IMR-90 (cell line): ENCODE data around the gene CDC42EP4. TPM values are rescaled to one million over a fixed set of nuclear protein-coding genes. Genes with fewer than 3 reads are reported as not detected.

ENCODE experiments used
- ATAC-seq: fragments of 200-7000 bp; cut with Tn5 transposase; 2 replicates; pipeline ENCODE4 v1.9.1; 2020; ENCODE audit warnings: low read depth, mild to moderate bottlenecking, moderate library complexity
- BruUV-seq: library from RNA; stranded (reverse); fragments of 400-500 nt; replicated peaks from 2 replicates; lab custom pipeline; 2021; lab: Mats Ljungman, UMichigan
- CTCF ChIA-PET: fragments of 300-600 bp; formaldehyde crosslinking; extraction: SDS; loops from one replicate; lab custom pipeline; 2021; ENCODE audit warnings: antibody characterized with exemption; lab: Yijun Ruan, JAX
- POLR2A ChIA-PET: fragments of 300-600 bp; sonication (Branson Sonifier 250); formaldehyde crosslinking; loops from one replicate; lab custom pipeline; 2022; ENCODE audit warnings: antibody characterized with exemption; ENCODE audit not compliant: unreplicated experiment; lab: Charles Lee
- DNase-seq: peaks from one replicate; pipeline ENCODE4 v3.0.0; 2013
- H2AFZ ChIP-seq: replicated peaks from 2 replicates; pipeline ENCODE3; 2013; ENCODE audit warnings: low read length, mild to moderate bottlenecking; ENCODE audit not compliant: poor library complexity
- H2AK5ac ChIP-seq: 2 replicates; pipeline ENCODE4 v1.6.1; 2013; ENCODE audit warnings: low read depth, low read length, inconsistent platforms
- H2AK9ac ChIP-seq: replicated peaks from 2 replicates; pipeline ENCODE3; 2013; ENCODE audit warnings: mild to moderate bottlenecking, low read depth, low read length, moderate library complexity; ENCODE audit not compliant: poor library complexity
- H2BK120ac ChIP-seq: 2 replicates; pipeline ENCODE4 v1.6.1; 2013; ENCODE audit warnings: low read depth, low read length, inconsistent platforms
- H2BK15ac ChIP-seq: 3 replicates; pipeline ENCODE4 v1.6.1; 2013; ENCODE audit warnings: low read depth, low read length, inconsistent platforms
- H2BK20ac ChIP-seq: 2 replicates; pipeline ENCODE4 v1.6.1; 2013; ENCODE audit warnings: low read depth, mild to moderate bottlenecking, inconsistent platforms, low read length, moderate library complexity
- H2BK5ac ChIP-seq: 2 replicates; pipeline ENCODE4 v1.6.1; 2013; ENCODE audit warnings: mild to moderate bottlenecking, low read depth, low read length, inconsistent platforms; ENCODE audit not compliant: poor library complexity, severe bottlenecking
- H3K14ac ChIP-seq: replicated peaks from 2 replicates; pipeline ENCODE4 v1.6.1; 2013; ENCODE audit warnings: low read depth, low read length, inconsistent platforms
- H3K18ac ChIP-seq: 2 replicates; pipeline ENCODE4 v1.6.1; 2013; ENCODE audit warnings: low read depth, low read length, control low read depth
- H3K23ac ChIP-seq: 2 replicates; pipeline ENCODE4 v1.6.1; 2013; ENCODE audit warnings: low read depth, low read length, inconsistent platforms
- H3K27ac ChIP-seq: 2 replicates; pipeline ENCODE4 v1.5.1; 2013; ENCODE audit warnings: mild to moderate bottlenecking, control low read depth, low read length; ENCODE audit not compliant: insufficient read depth
- H3K27me3 ChIP-seq: 2 replicates; pipeline ENCODE4 v1.6.1; 2013; ENCODE audit warnings: low read length; ENCODE audit not compliant: control insufficient read depth, insufficient read depth
- H3K36me3 ChIP-seq: 2 replicates; pipeline ENCODE4 v1.6.1; 2013; ENCODE audit warnings: low read length, mixed read lengths; ENCODE audit not compliant: control insufficient read depth, insufficient read depth
- H3K4ac ChIP-seq: 2 replicates; pipeline ENCODE4 v1.6.1; 2013; ENCODE audit warnings: low read depth, low read length, inconsistent platforms
- H3K4me1 ChIP-seq: 2 replicates; pipeline ENCODE4 v1.6.1; 2013; ENCODE audit warnings: low read length, mixed read lengths; ENCODE audit not compliant: control insufficient read depth, insufficient read depth
- H3K4me2 ChIP-seq: 2 replicates; pipeline ENCODE4 v1.6.1; 2013; ENCODE audit warnings: low read depth, mild to moderate bottlenecking, control low read depth, low read length, moderate library complexity
- H3K4me3 ChIP-seq: 2 replicates; pipeline ENCODE4 v1.5.1; 2013; ENCODE audit warnings: low read depth, mild to moderate bottlenecking, control low read depth, low read length, moderate library complexity; ENCODE audit not compliant: insufficient read depth
- H3K56ac ChIP-seq: 2 replicates; pipeline ENCODE4 v1.6.1; 2013; ENCODE audit warnings: low read length, inconsistent platforms; ENCODE audit not compliant: insufficient read depth; ENCODE audit errors: extremely low read depth
- H3K79me1 ChIP-seq, 2 experiments: 2 replicates each; pipeline ENCODE4 v1.6.1; 2013; ENCODE audit warnings: low read length in 2 of 2, inconsistent platforms in 1 of 2, low read depth in 1 of 2
- H3K9ac ChIP-seq: 2 replicates; pipeline ENCODE4 v1.6.1; 2013; ENCODE audit warnings: low read depth, low read length, control low read depth
- H3K9me1 ChIP-seq: 2 replicates; pipeline ENCODE4 v1.6.1; 2013; ENCODE audit warnings: low read length, inconsistent platforms; ENCODE audit not compliant: insufficient read depth
- H3K9me3 ChIP-seq: 2 replicates; pipeline ENCODE4 v1.6.1; 2013; ENCODE audit warnings: low read length; ENCODE audit not compliant: control insufficient read depth, insufficient read depth
- H4K20me1 ChIP-seq: 2 replicates; pipeline ENCODE4 v1.6.1; 2013; ENCODE audit warnings: low read length, inconsistent platforms; ENCODE audit not compliant: insufficient read depth
- H4K5ac ChIP-seq: 2 replicates; pipeline ENCODE4 v1.6.1; 2013; ENCODE audit warnings: mild to moderate bottlenecking, low read depth, low read length, control low read depth
- H4K8ac ChIP-seq, 2 experiments: 2 replicates each; pipeline ENCODE4 v1.6.1; 2013; ENCODE audit warnings: low read depth in 2 of 2, low read length in 2 of 2, control low read depth in 1 of 2, inconsistent platforms in 1 of 2
- H4K91ac ChIP-seq: 2 replicates; pipeline ENCODE4 v1.6.1; 2013; ENCODE audit warnings: low read depth, low read length, inconsistent platforms; ENCODE audit not compliant: insufficient read depth
- ELK1 ChIP-seq: fragments of 150-350 bp; IDR thresholded peaks from 2 replicates; pipeline ENCODE4 v1.6.1; 2016; ENCODE audit warnings: low read depth, mild to moderate bottlenecking, low read length, moderate library complexity, borderline replicate concordance
- RFX5 ChIP-seq: IDR thresholded peaks from 2 replicates; pipeline ENCODE4 v1.8.0; 2012; ENCODE audit warnings: low read depth, mild to moderate bottlenecking, low read length, moderate library complexity
- WGBS, 2 experiments: methylation state at CpG; one replicate each; pipeline versions ENCODE4 v1.1.5 to v1.1.7; 2013; ENCODE audit warnings: missing lambda C conversion rate in 2 of 2; ENCODE audit not compliant: insufficient read length in 1 of 2; ENCODE audit errors: extremely low coverage in 2 of 2; 5-methylcytosine and 5-hydroxymethylcytosine counted together
- dilution Hi-C: fragments of 300-500 bp; cut with HindIII; formaldehyde crosslinking; loops from one replicate; pipeline ENCODE4 v1.14.3; 2018; ENCODE audit warnings: low sequenced_read_pairs; ENCODE audit not compliant: unreplicated experiment
- in situ Hi-C: fragments of 300-500 bp; cut with MboI; formaldehyde crosslinking; loops from 3 replicates; pipeline ENCODE4 v1.14.3; 2019; ENCODE audit warnings: low sequenced_read_pairs, inconsistent platforms, mixed read lengths
- intact Hi-C: fragments of 100-400 bp; cut with micrococcal nuclease; formaldehyde crosslinking; loops from 2 replicates; pipeline ENCODE4 v1.10.0; 2022
- polyA plus RNA-seq, 3 experiments: library from polyadenylated mRNA; depleted of rRNA; stranded (reverse); fragments of >200 nt; gene quantifications; 2 replicates each; pipeline ENCODE4 v1.2.3, GENCODE V29; 2012; ENCODE audit warnings: low replicate concordance in 1 of 3
- total RNA-seq: library from RNA; depleted of rRNA; stranded (reverse); fragments of >200 nt; gene quantifications from 2 replicates; pipeline ENCODE4 v1.2.3, GENCODE V29; 2012

Gene CDC42EP4
- total and polyA plus RNA-seq, 2 of the 4 experiments (the other 2 are of a cell fraction): 14.3 to 25.8 TPM

DNA sequence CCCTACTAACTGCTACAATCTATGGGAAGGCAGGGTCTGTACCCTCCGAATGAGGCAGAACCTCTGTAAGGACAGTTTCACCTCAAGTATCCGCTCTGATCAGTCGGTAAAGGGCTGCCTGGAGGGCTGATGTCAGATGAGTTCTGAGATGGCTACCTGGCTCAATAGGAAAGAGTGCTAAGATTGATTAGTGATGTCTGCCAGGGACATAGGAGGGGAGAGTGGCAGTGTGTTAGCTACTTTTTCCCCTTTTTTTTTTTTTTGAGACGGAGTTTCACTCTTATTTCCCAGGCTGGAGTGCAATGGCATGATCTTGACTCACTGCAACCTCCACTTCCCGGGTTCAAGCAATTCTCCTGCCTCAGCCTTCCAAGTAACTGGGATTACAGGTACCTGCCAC, 39.1 kb upstream of the CDC42EP4 start:
- H3K4me3 ChIP-seq: no peak overlapping the region
- dilution Hi-C loops: no loop called here
- H4K20me1 ChIP-seq: no peaks in the 10 kb centered on the region; the same call in 1 of the 2 replicates
- no peak overlapping the region for H3K23ac ChIP-seq
- no peak overlapping the region for H3K4me2 ChIP-seq
- TF ChIP-seq ELK1: no peak
- no peak for TF ChIP-seq RFX5
- CTCF ChIA-PET: no interaction called here
- in situ Hi-C loops: loop anchor here (25.0 kb wide), 1 partner anchor 764 kb away; no protein-coding TSS in a partner anchor
- no peak overlapping the region for H3K18ac ChIP-seq
- intact Hi-C loops: no loop called here
- BruUV-seq: no TSS peak
- H2AFZ ChIP-seq: no peak overlapping the region
- no peak overlapping the region for H2AK5ac ChIP-seq
- no peak overlapping the region for H3K27ac ChIP-seq
- H3K56ac ChIP-seq: no peak overlapping the region
- H4K8ac ChIP-seq: no peak overlapping the region
- no peaks in the 10 kb centered on the region for H3K27me3 ChIP-seq
- H3K4me1 ChIP-seq: peaks cover 6% of the 10 kb centered on the region; the same call in 1 of the 2 replicates
- H3K14ac ChIP-seq: no peak overlapping the region
- no peak overlapping the region for H3K4ac ChIP-seq
- H3K9ac ChIP-seq: no peak overlapping the region
- no peak overlapping the region for H4K5ac ChIP-seq
- H2BK5ac ChIP-seq: no peak overlapping the region
- H3K79me1 ChIP-seq: no peaks in the 10 kb centered on the region
- no peak overlapping the region for H2BK15ac ChIP-seq
- H4K91ac ChIP-seq: no peak overlapping the region
- 0 out of 2 replicates have a peak, but pooled peaks cover 4% of the 10 kb centered on the region for H3K9me1 ChIP-seq
- H2BK20ac ChIP-seq: no peak overlapping the region
- H3K9me3 ChIP-seq: no peaks in the 10 kb centered on the region
- H2BK120ac ChIP-seq: no peak overlapping the region
- H3K36me3 ChIP-seq: no peaks in the 10 kb centered on the region
- ATAC-seq (no peak), DNase-seq (no peak)
- POLR2A ChIA-PET: no interaction called here
- WGBS, 2 experiments: no CpG with 5 or more reads among the region's 5 CpGs
- H2AK9ac ChIP-seq: no peak overlapping the region
